Motor neuron (in vitro differentiated cells): ENCODE results near the gene SPATA31D4. TPM values are rescaled to one million over a fixed set of nuclear protein-coding genes. Genes with fewer than 3 reads are reported as not detected.
A peak's percentile ranks its signal among the peaks of the same experiment; 100 is the strongest.
"Not testable (repeated sequence)": the region's sequence is repeated elsewhere in the genome, so short reads cannot be mapped to it uniquely, and the experiment has no call there.

Experiments used
- ATAC-seq, 8 experiments: fragments of 200-7000 bp; cut with Tn5 transposase; replicated peaks in 6 of 8; 2 replicates each; pipeline ENCODE4 v1.8.0; 2021; ENCODE audit warnings: mild to moderate bottlenecking in 8 of 8, moderate library complexity in 8 of 8
- H3K27ac ChIP-seq, 2 donors: fragments of 250-450 bp; sonication (Bioruptor Pico); 2 replicates each; pipeline ENCODE4 v1.9.0; 2021; ENCODE audit warnings: antibody characterized with exemption in 2 of 2, mild to moderate bottlenecking in 2 of 2, moderate library complexity in 1 of 2
- H3K4me1 ChIP-seq, 2 donors: fragments of 250-450 bp; sonication (Bioruptor Pico); replicated peaks in 1 of 2; 2 replicates each; pipeline ENCODE4 v1.6.1; 2021; ENCODE audit warnings: antibody characterized with exemption in 2 of 2, mild to moderate bottlenecking in 2 of 2, moderate library complexity in 1 of 2
- H3K4me3 ChIP-seq, 5 donors: fragments of 250-450 bp; sonication (Bioruptor Pico); 2 replicates each; pipeline ENCODE4 v1.9.0; 2021; ENCODE audit warnings: antibody characterized with exemption in 5 of 5, mild to moderate bottlenecking in 5 of 5, moderate library complexity in 4 of 5
- WGBS, 10 experiments: fragments of 450-650 bp; shearing (Covaris generic); methylation state at CpG; one replicate each; pipeline ENCODE4 v1.0.0; 2022; 5-methylcytosine and 5-hydroxymethylcytosine counted together
- in situ Hi-C, 9 experiments: fragments of 400-800 bp; cut with MboI; loops; one replicate each; pipeline ENCODE4 v1.15.0; 2021; ENCODE audit warnings: low sequenced_read_pairs in 9 of 9, low pct_unique_long_range_greater_than_20kb in 2 of 9; ENCODE audit not compliant: unreplicated experiment in 9 of 9
- total RNA-seq, 8 experiments: library from RNA; unstranded; fragments of 300-600 nt; gene quantifications; 2 replicates each; pipeline versions ENCODE4 v1.2.3 to v1.2.4, GENCODE V29; 2022

SPATA31D4 gene
- total RNA-seq, 8 experiments from 2014 or later = 0.08 to 0.19 (median 0.14) TPM; not detected in 3

- 72 to 95% (median 84%) methylated on average over 2 to 6 of the region's 6 CpGs for WGBS, 10 experiments
- ATAC-seq = no peak
- Histone ChIP-seq H3K4me3 (no peak overlapping the region), H3K27ac (no peak overlapping the region), H3K4me1 (no peaks in the 10 kb centered on the region)
- in situ Hi-C loops = no loop called here
These were observed 16.1 kb upstream of the SPATA31D4 start for GRCh38 chr9:81912135-81912534.

- Histone ChIP-seq H3K4me3 (no peak overlapping the region), H3K4me1 (no peaks in the 10 kb centered on the region), H3K27ac (no peak overlapping the region)
- in situ Hi-C loops = no loop called here
- no peak for ATAC-seq
- 18 to 100% (median 89%) methylated on average over 1 to 5 of the region's 5 CpGs; no CpG with 5 or more reads in 1 of the 10 experiments for WGBS, 10 experiments
These were observed 12.3 kb upstream of the SPATA31D4 start for GRCh38 chr9:81915801-81916505.

- no CpG with 5 or more reads among the region's 3 CpGs for WGBS, 10 experiments
- ATAC-seq, H3K4me3 ChIP-seq, H3K27ac ChIP-seq, H3K4me1 ChIP-seq, in situ Hi-C loops: not testable (repeated sequence)
These were observed 9.7 kb upstream of the SPATA31D4 start for GRCh38 chr9:81918507-81918906.

- H3K27ac ChIP-seq, H3K4me3 ChIP-seq, H3K4me1 ChIP-seq, in situ Hi-C loops: not testable (repeated sequence)
- WGBS, 10 experiments = no CpG with 5 or more reads among the region's 6 CpGs
- ATAC-seq = peak in 7 of 8 experiments; percentile 81 to 96 (median 83)
These were observed 1.9 kb downstream of the SPATA31D4 start for GRCh38 chr9:81930147-81930546.

GRCh38 chr9:81933547-81933946 lies 5.3 kb downstream of the SPATA31D4 start:
- in situ Hi-C loops, ATAC-seq, H3K4me1 ChIP-seq, H3K4me3 ChIP-seq, H3K27ac ChIP-seq: not testable (repeated sequence)
- WGBS, 10 experiments = no CpG with 5 or more reads among the region's 3 CpGs

GRCh38 chr9:81943393-81943792 lies 15.2 kb downstream of the SPATA31D4 start, which contains the start of gene SPATA31D3:
SPATA31D3 (plus strand) TSS chr9:81943500; CDS start chr9:81943586, 86 bp downstream.
- no CpG with 5 or more reads among the region's 2 CpGs for WGBS, 10 experiments
- H3K4me1 ChIP-seq, H3K27ac ChIP-seq, H3K4me3 ChIP-seq, in situ Hi-C loops, ATAC-seq: not testable (repeated sequence)

GRCh38 chr9:81948650-81949049 lies 20.4 kb downstream of the SPATA31D4 start:
- H3K4me1 ChIP-seq, in situ Hi-C loops, H3K4me3 ChIP-seq, H3K27ac ChIP-seq, ATAC-seq: not testable (repeated sequence)
- no CpG with 5 or more reads among the region's 3 CpGs for WGBS, 10 experiments

- in situ Hi-C loops = no loop called here
- H3K27ac ChIP-seq = no peak overlapping the region
- no peaks in the 10 kb centered on the region for H3K4me1 ChIP-seq
- H3K4me3 ChIP-seq = no peak overlapping the region
- 50 to 100% (median 100%) methylated on average over 1 of the region's 1 CpG; no CpG with 5 or more reads in 3 of the 10 experiments for WGBS, 10 experiments
- ATAC-seq = no peak
These were observed 24.9 kb downstream of the SPATA31D4 start for GRCh38 chr9:81953096-81953495.

GRCh38 chr9:81955625-81956024 lies 27.4 kb downstream of the SPATA31D4 start:
- in situ Hi-C loops = no loop called here
- H3K27ac ChIP-seq = no peak overlapping the region
- no peaks in the 10 kb centered on the region for H3K4me1 ChIP-seq
- no peak for ATAC-seq
- H3K4me3 ChIP-seq = no peak overlapping the region

GRCh38 chr9:81964218-81965171 lies 36.3 kb downstream of the SPATA31D4 start:
- no peak overlapping the region for H3K4me3 ChIP-seq
- H3K27ac ChIP-seq = no peak overlapping the region
- in situ Hi-C loops = no loop called here
- WGBS, 10 experiments = 8 to 92% (median 77%) methylated on average over 2 to 5 of the region's 6 CpGs
- peak in 2 of 8 experiments; percentile 71 to 87 for ATAC-seq
- H3K4me1 ChIP-seq = no peaks in the 10 kb centered on the region

- ATAC-seq = no peak
- Histone ChIP-seq H3K4me3 (no peak overlapping the region), H3K27ac (no peak overlapping the region), H3K4me1 (no peaks in the 10 kb centered on the region)
- in situ Hi-C loops = no loop called here
- WGBS, 10 experiments = 70 to 100% (median 96%) methylated on average over 1 to 3 of the region's 3 CpGs; no CpG with 5 or more reads in 5 of the 10 experiments
These were observed 39.8 kb downstream of the SPATA31D4 start for GRCh38 chr9:81968026-81968425.

- in situ Hi-C loops = no loop called here
- Histone ChIP-seq H3K4me1 (no peaks in the 10 kb centered on the region), H3K4me3 (no peak overlapping the region), H3K27ac (no peak overlapping the region)
- ATAC-seq = no peak
These were observed 41.7 kb downstream of the SPATA31D4 start for GRCh38 chr9:81969971-81970370.

GRCh38 chr9:81971727-81972126 lies 43.5 kb downstream of the SPATA31D4 start:
- no peak for ATAC-seq
- H3K4me1 ChIP-seq = no peaks in the 10 kb centered on the region
- no peak overlapping the region for H3K4me3 ChIP-seq
- in situ Hi-C loops = no loop called here
- no peak overlapping the region for H3K27ac ChIP-seq
